ENCODE measurements around the gene PPP1R3E. TPM values are rescaled to one million over a fixed set of nuclear protein-coding genes. Genes with fewer than 3 reads are reported as not detected.

Gene PPP1R3E
- total RNA-seq, 1 donor from 2014 or later = 9.0 TPM

DNA sequence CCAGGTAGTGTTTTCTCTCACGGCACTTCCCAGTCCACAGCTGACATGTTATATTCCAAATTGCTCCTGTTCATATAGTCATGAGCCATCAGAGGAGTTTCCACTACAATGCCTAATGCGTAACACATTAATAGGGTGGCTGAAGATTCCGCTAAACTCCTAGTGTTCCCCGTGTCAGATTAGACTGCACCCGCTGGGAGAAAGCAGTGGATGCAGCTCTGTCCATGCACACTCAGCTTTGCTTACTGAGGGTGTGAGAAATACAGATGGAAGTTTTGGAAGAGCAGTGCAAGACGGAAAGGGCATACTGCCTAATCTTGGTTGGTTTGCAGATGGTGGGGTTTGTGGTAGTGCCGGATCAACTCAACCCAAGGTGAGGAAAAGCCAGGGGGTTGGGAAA, 5.6 kb downstream of the PPP1R3E start:
- no peak overlapping the region for H3K27ac ChIP-seq (replicated peaks)
- intact Hi-C loops (cut with micrococcal nuclease) = no loop called here
- no peak for DNase-seq

DNA sequence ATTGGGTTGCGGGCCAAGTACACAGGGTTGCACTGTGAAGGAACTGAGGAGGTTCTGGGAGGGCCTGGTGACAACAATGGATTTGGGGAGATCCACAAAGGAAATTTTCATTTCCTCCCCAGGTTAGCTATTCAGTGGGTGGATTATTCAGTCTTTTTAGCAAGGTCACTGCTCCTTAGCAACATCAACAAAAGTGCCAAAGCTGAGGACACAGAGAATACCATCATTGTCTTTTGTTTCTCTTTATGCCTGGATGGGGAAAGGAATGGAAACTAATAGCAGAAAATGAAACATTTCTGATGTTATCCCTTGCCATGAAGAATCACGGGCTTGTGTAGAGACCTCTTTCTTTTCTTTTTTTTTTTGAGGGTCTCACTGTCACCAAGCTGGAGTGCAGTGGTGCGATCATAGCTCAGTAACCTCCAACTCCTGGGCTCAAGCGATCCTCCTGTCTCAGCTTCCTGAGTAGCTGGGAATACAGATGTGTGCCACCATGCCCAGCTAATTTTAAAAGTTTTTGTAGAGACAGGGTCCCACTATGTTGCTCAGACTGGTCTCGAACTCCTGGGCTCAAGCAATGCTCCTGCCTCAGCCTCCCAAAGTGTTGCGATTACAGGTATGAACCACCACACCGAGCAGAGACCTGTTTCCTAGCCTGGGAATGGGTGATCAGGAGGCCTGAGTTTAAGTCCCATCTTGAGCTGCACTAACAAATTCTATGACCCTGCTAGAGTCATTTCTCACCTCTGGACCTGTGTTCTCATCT, 6.5 kb downstream of the PPP1R3E start:
- H3K4me1 ChIP-seq = peaks cover 54% of the 10 kb centered on the region
- H3K9me3 ChIP-seq (replicated peaks) = no peaks in the 10 kb centered on the region
- TF ChIP-seq, protein P1, sequence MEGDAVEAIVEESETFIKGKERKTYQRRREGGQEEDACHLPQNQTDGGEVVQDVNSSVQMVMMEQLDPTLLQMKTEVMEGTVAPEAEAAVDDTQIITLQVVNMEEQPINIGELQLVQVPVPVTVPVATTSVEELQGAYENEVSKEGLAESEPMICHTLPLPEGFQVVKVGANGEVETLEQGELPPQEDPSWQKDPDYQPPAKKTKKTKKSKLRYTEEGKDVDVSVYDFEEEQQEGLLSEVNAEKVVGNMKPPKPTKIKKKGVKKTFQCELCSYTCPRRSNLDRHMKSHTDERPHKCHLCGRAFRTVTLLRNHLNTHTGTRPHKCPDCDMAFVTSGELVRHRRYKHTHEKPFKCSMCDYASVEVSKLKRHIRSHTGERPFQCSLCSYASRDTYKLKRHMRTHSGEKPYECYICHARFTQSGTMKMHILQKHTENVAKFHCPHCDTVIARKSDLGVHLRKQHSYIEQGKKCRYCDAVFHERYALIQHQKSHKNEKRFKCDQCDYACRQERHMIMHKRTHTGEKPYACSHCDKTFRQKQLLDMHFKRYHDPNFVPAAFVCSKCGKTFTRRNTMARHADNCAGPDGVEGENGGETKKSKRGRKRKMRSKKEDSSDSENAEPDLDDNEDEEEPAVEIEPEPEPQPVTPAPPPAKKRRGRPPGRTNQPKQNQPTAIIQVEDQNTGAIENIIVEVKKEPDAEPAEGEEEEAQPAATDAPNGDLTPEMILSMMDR (IDR thresholded peaks at IDR 0.05; ENCODE audit: borderline replicate concordance) = no peak
- no peak for DNase-seq
- H3K36me3 ChIP-seq = peaks cover 12% of the 10 kb centered on the region
- H3K27me3 ChIP-seq (ENCODE audit: low read depth) = no peaks in the 10 kb centered on the region
- no peak overlapping the region for H3K4me3 ChIP-seq
- H3K27ac ChIP-seq (replicated peaks) = no peak overlapping the region
- intact Hi-C loops (cut with micrococcal nuclease) = no loop called here

More for the DNA sequence above, 5.6 kb downstream of the PPP1R3E start:
- TF ChIP-seq, protein P1 (IDR thresholded peaks at IDR 0.05; ENCODE audit: borderline replicate concordance) = no peak
- no peak overlapping the region for H3K4me3 ChIP-seq
- peaks cover 56% of the 10 kb centered on the region for H3K4me1 ChIP-seq
- H3K27me3 ChIP-seq (ENCODE audit: low read depth) = no peaks in the 10 kb centered on the region
- H3K9me3 ChIP-seq (replicated peaks) = no peaks in the 10 kb centered on the region
- peaks cover 12% of the 10 kb centered on the region for H3K36me3 ChIP-seq

DNA sequence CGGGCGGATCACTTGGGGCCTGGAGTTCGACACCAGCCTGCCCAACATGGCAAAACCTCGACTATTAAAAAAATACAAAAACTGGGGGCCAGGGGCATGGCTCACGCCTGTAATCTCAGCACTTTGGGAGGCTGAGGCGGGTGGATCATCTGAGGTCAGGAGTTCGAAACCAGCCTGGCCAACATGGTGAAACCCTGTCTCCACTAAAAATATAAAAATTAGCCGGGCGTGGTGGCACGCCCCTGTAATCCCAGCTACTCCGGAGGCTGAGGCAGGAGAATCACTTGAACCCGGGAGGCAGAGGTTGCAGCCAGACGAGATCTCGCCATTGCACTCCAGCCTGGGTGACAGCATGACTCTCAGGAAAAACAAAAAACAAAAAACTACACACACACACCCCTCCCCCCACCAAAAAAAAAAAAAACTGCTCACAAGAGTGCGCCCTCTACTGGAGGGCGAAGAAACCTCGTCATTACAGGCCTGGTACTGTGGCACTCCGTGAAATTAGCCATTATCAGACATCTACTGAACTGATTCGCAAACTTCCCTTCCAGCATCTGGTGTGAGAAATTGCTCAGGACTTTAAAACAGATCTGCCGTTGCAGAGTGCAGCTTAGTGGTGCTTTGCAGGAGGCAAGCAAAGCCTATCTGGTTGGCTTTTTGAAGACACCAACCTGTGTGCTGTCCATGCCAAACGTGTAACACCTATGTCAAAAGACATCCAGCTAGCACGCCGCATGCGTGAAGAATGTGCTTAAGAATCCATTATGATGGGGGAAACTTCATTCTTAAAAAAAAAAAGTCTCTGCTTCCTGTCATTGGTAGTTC, 7.7 kb downstream of the PPP1R3E start:
- Histone ChIP-seq H3K27ac (replicated peaks) (peak overlapping the region; percentile 17), H3K9me3 (replicated peaks) (no peaks in the 10 kb centered on the region), H3K4me1 (peaks cover 43% of the 10 kb centered on the region), H3K4me3 (peak overlapping the region; percentile 21), H3K27me3 (ENCODE audit: low read depth) (no peaks in the 10 kb centered on the region), H3K36me3 (peaks cover 12% of the 10 kb centered on the region)
- no peak for DNase-seq
- TF ChIP-seq, protein P1 (IDR thresholded peaks at IDR 0.05; ENCODE audit: borderline replicate concordance) = peak; percentile 88
- intact Hi-C loops (cut with micrococcal nuclease) = no loop called here

DNA sequence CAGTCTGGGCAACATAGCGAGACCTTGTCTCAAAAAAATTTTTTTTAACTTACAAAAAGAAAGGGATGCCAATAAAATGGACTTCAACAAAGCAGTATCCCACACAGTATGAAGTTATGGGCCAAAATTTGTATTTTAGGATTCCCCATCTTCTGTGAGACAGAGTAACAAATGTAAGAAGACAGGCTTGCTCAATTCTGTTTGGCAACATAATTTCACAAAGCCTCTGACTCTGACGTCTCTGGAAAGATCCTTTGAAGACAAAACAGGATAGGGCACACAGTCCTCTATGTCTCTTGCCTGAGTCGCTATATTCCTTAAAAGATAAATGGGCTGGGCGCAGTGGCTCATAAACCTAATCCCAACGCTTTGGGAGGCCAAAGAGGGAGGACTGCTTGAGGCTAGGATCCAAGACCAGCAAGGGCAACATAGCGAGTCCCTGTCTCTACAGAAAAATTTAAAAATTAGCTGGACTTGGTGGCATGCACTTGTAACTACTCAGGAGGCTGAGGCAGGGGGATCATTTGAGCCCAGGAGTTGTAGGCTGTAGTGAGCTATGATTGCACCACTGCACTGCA, 15.7 kb downstream of the PPP1R3E start:
- DNase-seq = no peak
- Histone ChIP-seq H3K27me3 (ENCODE audit: low read depth) (no peaks in the 10 kb centered on the region), H3K4me1 (peaks cover 45% of the 10 kb centered on the region), H3K9me3 (replicated peaks) (no peaks in the 10 kb centered on the region), H3K36me3 (no peaks in the 10 kb centered on the region), H3K27ac (replicated peaks) (peak overlapping the region; percentile 89), H3K4me3 (peak overlapping the region; percentile 86)
- TF ChIP-seq, protein P1 (IDR thresholded peaks at IDR 0.05; ENCODE audit: borderline replicate concordance) = no peak
- intact Hi-C loops (cut with micrococcal nuclease) = no loop called here

DNA sequence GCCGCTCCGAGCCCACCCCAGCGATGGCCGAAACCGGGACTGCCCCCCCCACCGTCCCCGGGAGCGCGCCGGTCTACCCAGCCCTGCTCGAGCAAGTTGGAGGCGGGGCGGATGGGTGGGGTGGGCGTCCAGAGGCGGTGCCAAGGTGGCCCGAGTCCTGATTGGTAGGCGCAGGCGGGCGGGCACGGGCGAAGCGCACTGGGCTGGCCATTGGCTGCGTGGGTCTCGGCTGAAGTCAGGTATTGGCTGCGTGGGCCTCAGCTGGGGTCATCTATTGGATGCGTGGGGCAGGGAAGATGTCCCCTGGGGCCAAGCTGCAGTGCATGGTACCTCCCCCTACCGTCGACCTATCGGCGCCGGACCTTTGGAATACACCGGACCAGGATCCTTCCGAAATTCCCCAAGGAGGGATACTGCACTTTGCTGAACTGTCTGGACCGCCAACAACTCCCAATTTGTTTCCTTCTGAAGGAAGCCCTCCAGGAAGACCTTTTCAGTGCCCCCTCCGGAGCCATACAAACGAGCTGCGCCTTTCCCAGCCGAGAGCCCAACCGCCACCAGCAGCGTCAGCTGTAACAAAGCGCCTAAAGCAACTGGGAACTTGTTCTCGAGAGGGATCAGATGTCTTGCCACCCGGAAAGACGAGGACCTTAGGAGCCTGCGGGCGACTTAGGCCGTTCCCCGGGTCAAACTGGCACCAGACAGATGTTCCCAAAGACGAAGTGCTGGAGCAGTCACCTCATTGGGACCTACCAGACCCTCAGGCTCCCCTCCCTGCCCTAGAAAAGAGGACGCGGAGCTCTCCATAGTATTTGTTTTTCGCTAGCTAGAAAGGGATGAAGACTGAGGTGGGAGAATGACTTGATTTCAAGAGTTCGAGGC, 16.4 kb downstream of the PPP1R3E start, which contains the start of gene HOMEZ:
Gene HOMEZ (minus strand): TSS at position 113 of the 882 bp plus-strand sequence. CDS start 180 bp downstream, outside the sequence.
- intact Hi-C loops (cut with micrococcal nuclease) = no loop called here
- no peaks in the 10 kb centered on the region for H3K36me3 ChIP-seq

More for the DNA sequence above, 16.4 kb downstream of the PPP1R3E start, which contains the start of gene HOMEZ:
- H3K27me3 ChIP-seq (ENCODE audit: low read depth) = no peaks in the 10 kb centered on the region
- DNase-seq = peak; percentile 99
- H3K27ac ChIP-seq (replicated peaks) = peak within 1 kb of the TSS; percentile 89
- no peaks in the 10 kb centered on the region for H3K9me3 ChIP-seq (replicated peaks)
- H3K4me1 ChIP-seq = peaks cover 45% of the 10 kb centered on the region
- peak within 1 kb of the TSS; percentile 86 for H3K4me3 ChIP-seq
- TF ChIP-seq, protein P1 (IDR thresholded peaks at IDR 0.05; ENCODE audit: borderline replicate concordance) = peak; percentile 38
